Endometrial microvascular endothelial cells (primary cell): Measurements from ENCODE around the gene SHISA9. TPM values are rescaled to one million over a fixed set of nuclear protein-coding genes. Genes with fewer than 3 reads are reported as not detected.

Experiments
- in situ Hi-C: cut with HindIII; loops from 2 replicates; pipeline ENCODE4 v1.10.0; 2017; ENCODE audit warnings: low sequenced_read_pairs, low pct_unique_long_range_greater_than_20kb; ENCODE audit errors: inconsistent ontology term
- total RNA-seq: library from RNA; depleted of rRNA; stranded (reverse); fragments of >200 nt; gene quantifications from one replicate; pipeline ENCODE4 v1.2.3, GENCODE V29; 2015; ENCODE audit errors: inconsistent ontology term

Gene SHISA9
- total RNA-seq, 1 donor from 2014 or later = not detected

GRCh38 chr16:13047276-13047675 is 145.9 kb downstream of the SHISA9 start:
- in situ Hi-C loops = no loop called here

GRCh38 chr16:13049688-13050087 is 148.3 kb downstream of the SHISA9 start:
- in situ Hi-C loops = no loop called here

- in situ Hi-C loops = no loop called here
Observed at GRCh38 chr16:13052431-13052830, 151.0 kb downstream of the SHISA9 start.

- in situ Hi-C loops = no loop called here
Observed at GRCh38 chr16:13055480-13055879, 154.1 kb downstream of the SHISA9 start.

DNA sequence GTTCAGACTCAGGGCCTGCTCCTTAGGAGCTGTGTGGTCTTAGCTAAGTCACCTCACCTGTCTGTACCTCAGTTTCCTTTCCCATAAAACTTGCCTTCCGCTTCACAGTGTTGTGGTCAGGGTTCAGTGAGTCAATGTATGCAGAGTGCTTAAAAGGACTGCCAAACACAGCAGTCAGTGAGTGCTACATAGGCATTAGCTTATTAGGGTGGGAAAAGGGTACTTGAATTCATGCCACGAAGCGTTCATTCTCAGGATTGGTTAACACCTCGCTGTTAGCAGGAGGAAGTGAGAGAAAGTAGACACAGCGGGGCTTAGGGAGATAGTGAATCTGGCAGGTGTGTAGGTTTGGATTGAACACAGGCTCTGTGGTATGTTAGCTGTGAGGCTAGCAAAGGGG is 155.2 kb downstream of the SHISA9 start:
- in situ Hi-C loops = no loop called here

DNA sequence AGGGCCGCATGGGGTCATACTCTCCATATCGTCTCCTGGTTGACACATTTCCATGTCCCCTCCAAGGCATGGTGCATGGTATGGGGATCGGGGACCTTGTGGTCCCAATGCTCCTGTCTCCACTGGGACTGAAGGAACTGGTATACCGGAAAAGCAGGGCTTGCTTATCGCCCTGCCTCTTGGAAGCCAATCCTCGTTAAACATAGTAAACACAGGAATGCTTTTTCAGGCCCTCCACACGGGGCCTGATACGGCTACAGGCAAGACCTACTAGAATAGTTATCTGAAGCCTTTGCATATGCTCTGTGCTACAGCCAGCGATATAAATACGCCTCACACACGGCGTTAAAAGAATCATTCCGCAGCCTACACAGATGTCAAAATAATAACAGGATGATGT is 159.5 kb downstream of the SHISA9 start:
- in situ Hi-C loops = no loop called here

GRCh38 chr16:13061691-13062090 is 160.3 kb downstream of the SHISA9 start:
- in situ Hi-C loops = no loop called here

- in situ Hi-C loops = no loop called here
Observed at GRCh38 chr16:13062219-13062618, 160.8 kb downstream of the SHISA9 start.

GRCh38 chr16:13063457-13063856 is 162.1 kb downstream of the SHISA9 start:
- in situ Hi-C loops = no loop called here

- in situ Hi-C loops = no loop called here
Observed at GRCh38 chr16:13064821-13065220, 163.4 kb downstream of the SHISA9 start.

- in situ Hi-C loops = no loop called here
Observed at GRCh38 chr16:13067648-13068047, 166.2 kb downstream of the SHISA9 start.

DNA sequence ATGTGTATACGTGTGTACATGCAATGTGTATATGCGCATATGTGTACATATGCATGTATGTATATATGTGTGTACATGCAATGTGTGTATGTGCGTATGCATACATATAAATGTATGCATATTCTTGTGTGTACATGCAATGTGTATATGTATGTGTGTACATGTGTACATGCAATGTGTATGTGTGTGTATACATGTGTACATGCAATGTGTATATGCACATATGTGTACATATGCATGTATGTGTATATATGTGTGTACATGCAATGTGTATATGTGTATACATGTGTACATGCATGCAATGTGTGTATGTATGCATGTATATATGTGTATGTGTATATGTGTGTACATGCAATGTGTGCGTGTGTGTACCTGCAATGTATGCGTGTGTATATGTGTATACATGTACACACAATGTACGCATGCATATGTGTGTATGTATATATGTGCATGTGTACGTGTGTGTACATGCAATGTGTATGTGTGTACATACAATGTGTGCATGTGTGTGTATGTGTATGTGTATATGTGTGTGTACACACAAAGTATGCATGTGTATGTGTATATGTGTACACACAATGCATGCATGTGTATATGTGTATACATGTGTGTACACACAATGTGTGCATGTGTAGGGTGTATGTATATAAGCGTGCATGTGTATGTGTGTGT is 167.7 kb downstream of the SHISA9 start:
- in situ Hi-C loops = no loop called here

DNA sequence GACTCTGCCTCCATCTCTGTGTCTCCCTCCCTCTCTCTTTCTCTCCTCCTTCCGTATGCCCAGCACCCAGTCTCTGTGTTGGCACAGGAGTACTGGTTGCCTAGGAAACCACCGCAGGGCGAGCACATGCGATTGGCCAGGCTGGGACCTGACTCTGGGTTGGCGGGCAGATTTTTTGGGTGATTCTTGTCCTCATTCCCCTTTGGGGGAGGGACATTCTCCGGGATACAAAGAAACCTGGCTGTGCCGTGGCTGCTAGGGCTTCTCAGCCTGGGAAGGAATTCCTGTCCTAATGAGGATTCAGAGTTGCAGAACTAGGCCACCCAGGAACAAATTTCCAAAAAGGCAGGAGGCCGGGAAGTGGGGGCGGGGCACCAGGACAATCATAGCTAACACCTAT is 168.9 kb downstream of the SHISA9 start:
- in situ Hi-C loops = no loop called here

- in situ Hi-C loops = no loop called here
Observed at GRCh38 chr16:13076878-13077277, 175.5 kb downstream of the SHISA9 start.

DNA sequence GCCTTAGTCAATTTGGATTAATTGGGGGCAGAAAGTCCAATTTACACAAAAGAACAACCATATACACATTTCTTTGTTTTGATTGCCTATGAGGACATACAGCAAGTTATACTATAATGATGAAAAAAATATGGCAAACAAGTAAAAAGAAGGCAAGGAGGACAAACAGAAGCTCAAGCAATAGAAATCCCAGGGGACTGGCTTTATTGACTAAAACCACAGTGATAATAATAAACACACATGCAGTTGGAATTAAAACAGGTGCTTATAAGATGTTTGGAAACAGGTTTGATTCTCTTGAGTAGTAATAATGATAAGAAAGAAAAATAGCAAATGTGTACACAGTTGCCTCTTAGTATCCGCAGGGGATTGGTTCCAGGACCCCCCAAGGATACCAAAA is 176.4 kb downstream of the SHISA9 start:
- in situ Hi-C loops = no loop called here

GRCh38 chr16:13080531-13080930 is 179.1 kb downstream of the SHISA9 start:
- in situ Hi-C loops = no loop called here

- in situ Hi-C loops = no loop called here
Observed at GRCh38 chr16:13081825-13082331, 180.5 kb downstream of the SHISA9 start.

DNA sequence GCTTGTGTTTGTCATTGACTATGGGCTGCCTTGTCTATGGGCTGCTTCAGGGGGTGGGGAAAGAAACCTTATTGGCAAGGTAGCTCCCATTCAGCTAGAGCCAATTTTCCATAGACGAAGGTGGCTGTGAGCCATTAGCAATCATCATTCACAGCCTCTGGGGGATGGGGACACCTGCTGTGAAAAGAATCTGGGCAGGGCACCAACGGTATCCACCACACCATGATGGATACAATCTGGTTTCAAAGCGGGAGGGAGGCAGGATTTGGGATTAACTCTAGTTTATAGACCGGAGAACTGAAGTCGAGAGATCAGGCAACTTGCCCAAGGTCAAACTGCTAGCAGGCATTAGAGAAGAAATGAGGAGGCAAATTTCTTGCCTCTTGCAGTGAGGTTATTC is 182.3 kb downstream of the SHISA9 start:
- in situ Hi-C loops = no loop called here

GRCh38 chr16:13084331-13084730 is 182.9 kb downstream of the SHISA9 start:
- in situ Hi-C loops = no loop called here

DNA sequence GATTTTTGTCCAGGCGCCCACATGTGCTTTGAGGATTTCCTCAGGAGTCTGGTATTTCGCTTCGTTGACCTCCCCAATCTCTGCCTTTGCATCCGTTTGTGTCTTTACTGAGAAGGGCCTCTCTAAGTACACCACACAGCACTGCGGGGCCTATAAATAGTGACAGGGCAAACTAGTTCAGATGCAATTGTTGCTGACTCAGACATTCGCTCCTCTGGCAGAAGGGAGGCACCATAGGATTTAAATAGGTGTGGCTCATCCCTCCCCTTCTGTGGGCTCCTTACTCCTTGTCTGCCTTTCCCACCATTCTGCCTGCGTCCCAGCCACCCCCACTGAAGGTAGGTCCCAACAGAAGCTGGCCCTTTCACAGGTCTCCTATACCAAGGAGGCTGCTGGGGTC is 192.3 kb downstream of the SHISA9 start:
- in situ Hi-C loops = no loop called here

GRCh38 chr16:13095061-13095460 is 193.7 kb downstream of the SHISA9 start:
- in situ Hi-C loops = no loop called here
